Tibial nerve (tissue), 3 donors: ENCODE data around the gene PLXNA4.

Source experiments
- POLR2A ChIP-seq, 2 donors: fragments of 450-650 bp; IDR thresholded peaks; one replicate each; pipeline ENCODE4 v1.6.1; 2017; ENCODE audit warnings: antibody characterized with exemption in 2 of 2, mild to moderate bottlenecking in 2 of 2, moderate library complexity in 2 of 2
- TF ChIP-seq, protein P1 (sequence below), 5 experiments: fragments of 200-600 bp in 3 of 5; fragments of 450-650 bp in 2 of 5; sonication (generic) in 3 of 5; IDR thresholded peaks; one replicate each; pipeline ENCODE4 v1.5.1; 2016 to 2019; ENCODE audit warnings: antibody characterized with exemption in 5 of 5, mild to moderate bottlenecking in 3 of 5, moderate library complexity in 2 of 5

DNA sequence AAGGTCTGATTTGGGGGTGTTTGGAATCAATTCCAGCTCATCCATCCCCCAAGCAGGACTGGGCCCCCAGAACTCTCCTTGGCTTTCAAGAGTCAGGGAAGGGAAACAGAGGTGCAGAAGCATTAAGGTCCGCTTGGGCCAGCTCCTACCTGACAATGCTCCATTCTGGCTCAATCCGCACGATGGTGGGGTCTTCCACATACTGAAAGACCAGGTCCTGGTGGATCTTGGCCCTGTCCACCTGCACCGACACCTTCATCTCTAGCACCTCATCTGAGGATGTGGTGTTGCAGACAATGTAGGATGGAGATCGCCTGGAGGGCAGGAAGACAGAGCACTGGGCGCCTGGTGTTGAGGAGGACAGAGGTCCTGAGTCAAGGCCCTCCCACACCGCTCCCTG lies 391.1 kb downstream of the PLXNA4 start:
- TF ChIP-seq, protein P1, sequence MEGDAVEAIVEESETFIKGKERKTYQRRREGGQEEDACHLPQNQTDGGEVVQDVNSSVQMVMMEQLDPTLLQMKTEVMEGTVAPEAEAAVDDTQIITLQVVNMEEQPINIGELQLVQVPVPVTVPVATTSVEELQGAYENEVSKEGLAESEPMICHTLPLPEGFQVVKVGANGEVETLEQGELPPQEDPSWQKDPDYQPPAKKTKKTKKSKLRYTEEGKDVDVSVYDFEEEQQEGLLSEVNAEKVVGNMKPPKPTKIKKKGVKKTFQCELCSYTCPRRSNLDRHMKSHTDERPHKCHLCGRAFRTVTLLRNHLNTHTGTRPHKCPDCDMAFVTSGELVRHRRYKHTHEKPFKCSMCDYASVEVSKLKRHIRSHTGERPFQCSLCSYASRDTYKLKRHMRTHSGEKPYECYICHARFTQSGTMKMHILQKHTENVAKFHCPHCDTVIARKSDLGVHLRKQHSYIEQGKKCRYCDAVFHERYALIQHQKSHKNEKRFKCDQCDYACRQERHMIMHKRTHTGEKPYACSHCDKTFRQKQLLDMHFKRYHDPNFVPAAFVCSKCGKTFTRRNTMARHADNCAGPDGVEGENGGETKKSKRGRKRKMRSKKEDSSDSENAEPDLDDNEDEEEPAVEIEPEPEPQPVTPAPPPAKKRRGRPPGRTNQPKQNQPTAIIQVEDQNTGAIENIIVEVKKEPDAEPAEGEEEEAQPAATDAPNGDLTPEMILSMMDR (IDR thresholded peaks at IDR 0.05): no peak
- no peak for TF ChIP-seq POLR2A (IDR thresholded peaks at IDR 0.05)
